Mucosa of descending colon (tissue), 3 donors: ENCODE data around the gene PTPRM. TPM values are rescaled to one million over a fixed set of nuclear protein-coding genes. Genes with fewer than 3 reads are reported as not detected.

Experiments used
- ATAC-seq: fragments of 200-7000 bp; cut with Tn5 transposase; one replicate; pipeline ENCODE4 v1.9.1; 2020; ENCODE audit warnings: mild to moderate bottlenecking, moderate library complexity
- DNase-seq, 3 donors: peaks; one replicate each; pipeline ENCODE4 v3.0.0-alpha.2; 2020
- H3K36me3 ChIP-seq: fragments of 200-600 bp; one replicate; pipeline ENCODE4 v1.8.0; 2021; ENCODE audit warnings: low read depth, mild to moderate bottlenecking
- H3K4me1 ChIP-seq: fragments of 200-600 bp; one replicate; pipeline ENCODE4 v1.8.0; 2021; ENCODE audit warnings: low read depth, mild to moderate bottlenecking
- H3K4me3 ChIP-seq: fragments of 200-600 bp; one replicate; pipeline ENCODE4 v1.8.0; 2021; ENCODE audit warnings: mild to moderate bottlenecking
- H3K9me3 ChIP-seq: fragments of 200-600 bp; one replicate; pipeline ENCODE4 v1.8.0; 2021; ENCODE audit warnings: mild to moderate bottlenecking
- CTCF ChIP-seq: fragments of 200-600 bp; IDR thresholded peaks from one replicate; pipeline ENCODE4 v1.8.0; 2022; ENCODE audit warnings: antibody characterized with exemption, mild to moderate bottlenecking
- intact Hi-C, 2 donors: fragments of 100-400 bp; cut with DNase I in 1 of 2; cut with micrococcal nuclease in 1 of 2; formaldehyde crosslinking; loops; one replicate each; pipeline versions ENCODE4 v1.11.0 to v1.11.1; 2022; cut with DNase I, micrococcal nuclease
- total RNA-seq, 3 donors: library from RNA; stranded (reverse); fragmentation: NEBNext Ultra II Directional in 2 of 3; extraction: Animal tissue kit (Norgen Biotek cat#: 25700) in 2 of 3; gene quantifications; one replicate each; pipeline versions ENCODE4 v1.2.1 to v1.2.4, GENCODE V29; 2021 to 2023
- donor health status: DM: no; HTN: no; CAD: no; lungs with moderate emphysema.
- donor health status: DM: no; HTN: no; CAD: no.
- donor health status: DM: no; HTN: yes; CAD: no.

Gene PTPRM
- total RNA-seq, 3 donors from 2014 or later: 15.3 to 41.1 (median 19.6) TPM

DNA sequence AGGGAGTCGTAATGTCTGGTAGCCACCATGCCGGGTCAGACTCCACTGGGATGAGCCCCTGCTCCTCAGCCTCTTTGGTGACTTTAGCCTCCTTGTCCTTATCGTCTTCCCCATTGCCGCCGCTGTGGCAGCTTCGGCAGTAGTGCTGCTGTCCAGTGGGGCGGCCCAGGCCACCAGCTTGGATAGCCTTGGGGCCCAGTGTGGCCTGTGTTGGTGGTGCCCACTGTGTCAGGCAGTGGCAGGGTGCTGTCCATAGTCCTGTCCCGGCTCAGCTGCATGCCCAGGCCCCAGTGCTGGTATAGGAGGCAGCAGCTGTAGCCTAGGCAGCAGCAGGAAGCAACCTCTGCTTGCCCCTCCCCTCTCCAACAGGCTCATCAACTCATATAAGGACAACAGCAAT lies 845.0 kb downstream of the PTPRM start:
- DNase-seq (no peak), ATAC-seq (no peak)
- intact Hi-C loops: no loop called here
- H3K9me3 ChIP-seq: peaks cover 10% of the 10 kb centered on the region
- no peak for TF ChIP-seq CTCF
- H3K4me1 ChIP-seq: no peaks in the 10 kb centered on the region
- no peaks in the 10 kb centered on the region for H3K36me3 ChIP-seq
- H3K4me3 ChIP-seq: no peak overlapping the region

DNA sequence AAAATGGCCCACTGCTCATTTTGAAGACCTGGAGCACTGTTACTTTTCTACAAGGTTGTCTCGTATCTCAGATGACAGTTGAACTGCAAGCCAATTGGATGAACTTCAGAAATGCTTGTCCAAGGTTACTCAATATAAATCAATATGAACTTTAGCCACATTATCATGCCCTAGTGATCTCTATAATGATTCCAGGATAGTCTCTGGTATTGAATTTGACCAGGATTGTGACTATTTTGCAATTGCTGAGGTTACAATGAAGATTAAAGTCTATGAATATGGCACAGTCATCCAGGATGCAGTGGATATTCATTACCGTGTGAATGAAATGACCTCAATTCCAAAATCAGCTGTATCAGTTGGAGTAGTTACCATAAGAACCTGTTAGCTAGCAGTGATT lies 846.1 kb downstream of the PTPRM start:
- Histone ChIP-seq H3K4me3 (no peak overlapping the region), H3K4me1 (no peaks in the 10 kb centered on the region), H3K9me3 (peaks cover 10% of the 10 kb centered on the region), H3K36me3 (no peaks in the 10 kb centered on the region)
- intact Hi-C loops: no loop called here
- ATAC-seq (no peak), DNase-seq (no peak)
- no peak for TF ChIP-seq CTCF

DNA sequence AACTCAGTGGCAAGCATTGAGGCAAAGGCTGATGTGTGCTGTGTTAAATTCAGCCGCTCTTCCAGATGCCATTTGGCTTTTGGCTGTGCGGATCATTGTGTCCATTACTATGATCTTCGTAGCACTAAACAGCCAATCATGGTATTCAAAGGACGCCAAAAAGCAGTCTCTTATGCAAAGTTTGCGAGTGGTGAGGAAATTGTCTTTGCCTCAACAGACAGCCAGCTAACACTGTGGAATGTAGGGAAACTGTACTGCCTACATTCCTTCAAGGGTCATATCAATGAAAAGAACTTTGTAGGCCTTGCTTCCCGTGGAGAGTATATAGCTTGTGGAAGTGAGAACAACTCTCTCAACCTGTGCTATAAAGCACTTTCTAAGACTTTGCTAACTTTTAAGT lies 846.6 kb downstream of the PTPRM start:
- H3K36me3 ChIP-seq: no peaks in the 10 kb centered on the region

GRCh38 chr18:8416212-8417019 lies 849.3 kb downstream of the PTPRM start:
- no peak for ATAC-seq
- intact Hi-C loops: no loop called here

More for the DNA sequence above, 846.6 kb downstream of the PTPRM start:
- no peak for ATAC-seq
- Histone ChIP-seq H3K9me3 (peaks cover 10% of the 10 kb centered on the region), H3K4me3 (no peak overlapping the region), H3K4me1 (no peaks in the 10 kb centered on the region)
- TF ChIP-seq CTCF: no peak
- no peak for DNase-seq
- intact Hi-C loops: no loop called here

GRCh38 chr18:8422391-8422790 lies 855.3 kb downstream of the PTPRM start:
- DNase-seq (no peak), ATAC-seq (no peak)
- no peaks in the 10 kb centered on the region for H3K9me3 ChIP-seq
- no peak for TF ChIP-seq CTCF
- intact Hi-C loops: no loop called here
- H3K36me3 ChIP-seq: no peaks in the 10 kb centered on the region
- H3K4me3 ChIP-seq: no peak overlapping the region
- no peaks in the 10 kb centered on the region for H3K4me1 ChIP-seq

More at GRCh38 chr18:8416212-8417019, 849.3 kb downstream of the PTPRM start:
- H3K36me3 ChIP-seq: no peaks in the 10 kb centered on the region
- no peaks in the 10 kb centered on the region for H3K4me1 ChIP-seq
- no peak overlapping the region for H3K4me3 ChIP-seq
- no peak for DNase-seq
- TF ChIP-seq CTCF: no peak
- peaks cover 6% of the 10 kb centered on the region for H3K9me3 ChIP-seq
